HCT116 (cell line): ENCODE results near the gene ATP6V1B1. TPM values are rescaled to one million over a fixed set of nuclear protein-coding genes. Genes with fewer than 3 reads are reported as not detected.
A peak's percentile ranks its signal among the peaks of the same experiment; 100 is the strongest.

ENCODE experiments used
- ATAC-seq: fragments of 200-7000 bp; cut with Tn5 transposase; 2 replicates; pipeline ENCODE4 v1.9.1; 2020; ENCODE audit warnings: mild to moderate bottlenecking, moderate library complexity
- BruUV-seq: library from RNA; stranded (reverse); fragments of 400-500 nt; replicated peaks from 2 replicates; lab custom pipeline; 2021; lab: Mats Ljungman, UMichigan
- CTCF ChIA-PET: fragments of 300-600 bp; sonication (Branson Sonifier 250); formaldehyde crosslinking; loops from one replicate; lab custom pipeline; 2021; ENCODE audit warnings: antibody characterized with exemption; lab: Charles Lee
- POLR2A ChIA-PET: fragments of 300-600, 350-600 bp; sonication (Branson Sonifier 250); formaldehyde crosslinking; loops from one replicate; lab custom pipeline; 2021; ENCODE audit warnings: antibody characterized with exemption; lab: Charles Lee
- RAD21 ChIA-PET, 2 experiments: fragments of 300-600 bp; sonication (Branson Sonifier 250); formaldehyde crosslinking; loops; one replicate each; lab custom pipeline; 2023; ENCODE audit warnings: low total read pairs in 2 of 2; ENCODE audit not compliant: uncharacterized antibody in 2 of 2, unreplicated experiment in 2 of 2, low non-redundant PET in 1 of 2; lab: Charles Lee
- DNase-seq: peaks from one replicate; pipeline ENCODE4 v3.0.0-alpha.2; 2010; ENCODE audit warnings: low read depth, low spot score
- H2AFZ ChIP-seq: fragments of 200-600 bp; shearing (Covaris generic), sonication (generic); 2 replicates; pipeline ENCODE4 v1.6.1; 2017; ENCODE audit warnings: low read depth, mixed run types, mixed read lengths, antibody characterized with exemption, low read length; ENCODE audit not compliant: poor library complexity, severe bottlenecking
- H3K27ac ChIP-seq: 2 replicates; pipeline ENCODE4 v1.5.1; 2012; ENCODE audit warnings: low read depth, low read length
- H3K27me3 ChIP-seq: fragments of 200-600 bp; sonication (generic); 2 replicates; pipeline ENCODE4 v1.6.1; 2016; ENCODE audit warnings: mixed run types, low read length, mixed read lengths; ENCODE audit not compliant: insufficient read depth
- H3K36me3 ChIP-seq, 2 experiments: fragments of 200-500 bp in 1 of 2; fragments of 200-600 bp in 1 of 2; sonication (Bioruptor generic) in 1 of 2; sonication (generic) in 1 of 2; 2 replicates each; pipeline versions ENCODE4 v1.5.1 to v1.6.1; 2014 to 2016; ENCODE audit warnings: low read length in 2 of 2, inconsistent platforms in 1 of 2, mixed read lengths in 1 of 2, mixed run types in 1 of 2; ENCODE audit not compliant: insufficient read depth in 2 of 2, control insufficient read depth in 1 of 2
- H3K4me1 ChIP-seq, 2 experiments: fragments of 200-600 bp in 1 of 2; sonication (generic) in 1 of 2; 2 replicates each; pipeline versions ENCODE4 v1.5.1 to v1.6.1; 2012 to 2017; ENCODE audit warnings: low read length in 2 of 2, inconsistent platforms in 1 of 2, mild to moderate bottlenecking in 1 of 2, mixed read lengths in 1 of 2, mixed run types in 1 of 2, moderate library complexity in 1 of 2; ENCODE audit not compliant: insufficient read depth in 2 of 2, control insufficient read depth in 1 of 2
- H3K4me2 ChIP-seq: fragments of 200-600 bp; sonication (generic); 2 replicates; pipeline ENCODE4 v1.6.1; 2017; ENCODE audit warnings: mixed run types, low read length, mixed read lengths
- H3K4me3 ChIP-seq, 2 experiments: fragments of 200-600 bp in 1 of 2; sonication (generic) in 1 of 2; replicated peaks in 1 of 2; 2 replicates each; pipeline ENCODE4 v1.5.1; 2011 to 2016; ENCODE audit warnings: low read length in 2 of 2, control low read depth in 1 of 2, low read depth in 1 of 2, mild to moderate bottlenecking in 1 of 2, mixed read lengths in 1 of 2, mixed run types in 1 of 2
- H3K79me2 ChIP-seq: fragments of 200-600 bp; sonication (generic); 2 replicates; pipeline ENCODE4 v1.6.1; 2017; ENCODE audit warnings: mild to moderate bottlenecking, mixed run types, low read length, moderate library complexity, mixed read lengths; ENCODE audit not compliant: insufficient read depth
- H3K9ac ChIP-seq: fragments of 200-600 bp; sonication (generic); 2 replicates; pipeline ENCODE4 v1.6.1; 2016; ENCODE audit warnings: low read length, mixed read lengths
- H3K9me2 ChIP-seq: fragments of 200-600 bp; sonication (generic), shearing (Covaris generic); 2 replicates; pipeline ENCODE4 v1.6.1; 2017; ENCODE audit warnings: mixed run types, mild to moderate bottlenecking, moderate library complexity; ENCODE audit not compliant: insufficient read depth
- H3K9me3 ChIP-seq, 2 experiments: fragments of 200-500 bp in 1 of 2; fragments of 200-600 bp in 1 of 2; sonication (Bioruptor generic) in 1 of 2; sonication (generic) in 1 of 2; 2 replicates each; pipeline ENCODE4 v1.6.1; 2014 to 2017; ENCODE audit warnings: low read length in 2 of 2, mixed read lengths in 2 of 2, inconsistent platforms in 1 of 2, low read depth in 1 of 2, mild to moderate bottlenecking in 1 of 2, mixed run types in 1 of 2, moderate library complexity in 1 of 2; ENCODE audit not compliant: control insufficient read depth in 1 of 2, insufficient read depth in 1 of 2
- H4K20me1 ChIP-seq: fragments of 200-600 bp; sonication (generic), shearing (Covaris generic); 2 replicates; pipeline ENCODE4 v1.6.1; 2017; ENCODE audit warnings: mixed run types, mild to moderate bottlenecking, moderate library complexity; ENCODE audit not compliant: insufficient read depth
- ATF3 ChIP-seq: IDR thresholded peaks from 2 replicates; pipeline ENCODE4 v1.6.1; 2012
- CBX3 ChIP-seq: IDR thresholded peaks from 2 replicates; pipeline ENCODE4 v1.6.1; 2012; ENCODE audit warnings: low read depth
- CEBPB ChIP-seq: IDR thresholded peaks from 2 replicates; pipeline ENCODE4 v1.6.1; 2012; ENCODE audit warnings: low read depth
- CTCF ChIP-seq, 3 experiments: fragments of 200-600 bp in 1 of 3; sonication (generic) in 1 of 3; IDR thresholded peaks in 2 of 3; conservative IDR thresholded peaks in 1 of 3; 2 replicates each; pipeline ENCODE4 v1.5.1; 2012 to 2017; ENCODE audit warnings: low read depth in 2 of 3, low read length in 2 of 3, antibody characterized with exemption in 1 of 3, borderline replicate concordance in 1 of 3, control low read depth in 1 of 3, mild to moderate bottlenecking in 1 of 3, mixed read lengths in 1 of 3, mixed run types in 1 of 3, moderate library complexity in 1 of 3; ENCODE audit not compliant: insufficient read depth in 1 of 3
- EGR1 ChIP-seq: IDR thresholded peaks from 2 replicates; pipeline ENCODE4 v1.6.1; 2012; ENCODE audit warnings: low read depth
- JUND ChIP-seq: IDR thresholded peaks from 2 replicates; pipeline ENCODE4 v1.6.1; 2012
- MAX ChIP-seq: IDR thresholded peaks from 2 replicates; pipeline ENCODE4 v1.6.1; 2012
- POLR2A ChIP-seq: IDR thresholded peaks from 2 replicates; pipeline ENCODE4 v1.7.0; 2011; ENCODE audit warnings: borderline replicate concordance; ENCODE audit not compliant: insufficient read depth, insufficient read length; ENCODE audit errors: extremely low read depth
- POLR2AphosphoS5 ChIP-seq: IDR thresholded peaks from 2 replicates; pipeline ENCODE4 v1.6.1; 2011; ENCODE audit warnings: mild to moderate bottlenecking, low read depth, low read length, moderate library complexity
- RAD21 ChIP-seq: IDR thresholded peaks from 2 replicates; pipeline ENCODE4 v1.6.1; 2012; ENCODE audit warnings: low read depth, mild to moderate bottlenecking
- REST ChIP-seq: IDR thresholded peaks from 2 replicates; pipeline ENCODE4 v1.6.1; 2012; ENCODE audit warnings: low read depth
- SRF ChIP-seq: IDR thresholded peaks from 2 replicates; pipeline ENCODE4 v1.6.1; 2012; ENCODE audit warnings: low read depth
- YY1 ChIP-seq: IDR thresholded peaks from 2 replicates; pipeline ENCODE4 v1.6.1; 2011; ENCODE audit warnings: low read length, low read depth, moderate library complexity, mild to moderate bottlenecking; ENCODE audit not compliant: insufficient replicate concordance; ENCODE audit errors: extremely low read depth
- ZBTB33 ChIP-seq: IDR thresholded peaks from 2 replicates; pipeline ENCODE4 v1.6.1; 2011; ENCODE audit warnings: mild to moderate bottlenecking, low read length, moderate library complexity; ENCODE audit not compliant: insufficient replicate concordance; ENCODE audit errors: extremely low read depth
- ZNF274 ChIP-seq: fragments of 200-500 bp; sonication (Bioruptor generic); IDR thresholded peaks from 2 replicates; pipeline ENCODE4 v1.6.1; 2014; ENCODE audit warnings: mild to moderate bottlenecking, low read depth, low read length, inconsistent platforms
- intact Hi-C: fragments of 100-400 bp; cut with micrococcal nuclease; formaldehyde crosslinking; loops from 2 replicates; pipeline ENCODE4 v1.10.0; 2022
- total RNA-seq: library from RNA; stranded (reverse); gene quantifications from one replicate; pipeline ENCODE4 v1.2.1, GENCODE V29; 2021; ENCODE audit not compliant: unreplicated experiment

The ATP6V1B1 gene
- total RNA-seq, 1 experiment from 2014 or later, result 0.74 TPM

- peaks cover 3 to 13% of the 10 kb centered on the region in 2 experiments; a peak in 2 of 4 replicates for H3K4me1 ChIP-seq
- H3K79me2 ChIP-seq, result no peaks in the 10 kb centered on the region
- H2AFZ ChIP-seq, result no peak overlapping the region
- intact Hi-C loops, result no loop called here
- H3K4me2 ChIP-seq, result peak overlapping the region; percentile 75
- no peaks in the 10 kb centered on the region for H3K27me3 ChIP-seq
- H3K9ac ChIP-seq, result no peak overlapping the region
- CTCF ChIA-PET, result interaction anchor here (0.6 to 1.5 kb wide), 9 partner anchors 9 to 125 kb away, joined by 3 to 7 read pairs (median 3); partner anchors contain the start of genes ANKRD53 and NAGK
- RAD21 ChIA-PET, result no interaction called here
- DNase-seq, result no peak
- H4K20me1 ChIP-seq, result no peaks in the 10 kb centered on the region
- no peaks in the 10 kb centered on the region for H3K9me2 ChIP-seq
- no peaks in the 10 kb centered on the region for H3K36me3 ChIP-seq
- POLR2A ChIA-PET, result no interaction called here
- TF ChIP-seq CTCF (IDR thresholded peaks at IDR 0.05 in 2 of 3, conservative IDR thresholded peaks at IDR 0.05 in 1 of 3; ENCODE audit: borderline replicate concordance in 1 of 3, insufficient read depth in 1 of 3, low read depth in 2 of 3, low read length in 2 of 3) (no peak), ZNF274 (no peak), RAD21 (no peak), ZBTB33 (no peak), JUND (no peak), YY1 (no peak), EGR1 (no peak), POLR2A (no peak), SRF (no peak), ATF3 (no peak), MAX (no peak), CBX3 (no peak), CEBPB (no peak), POLR2AphosphoS5 (no peak), REST (no peak)
- BruUV-seq, result no TSS peak
- H3K4me3 ChIP-seq, result peak overlapping the region in 1 of 2 experiments; percentile 59; a peak in 1 of 4 replicates
- no peak overlapping the region for H3K27ac ChIP-seq
- H3K9me3 ChIP-seq, result no peaks in the 10 kb centered on the region
- no peak for ATAC-seq
Measured at GRCh38 chr2:71001592-71001927, 65.9 kb downstream of the ATP6V1B1 start.
